Stimulated activated CD8-positive, alpha-beta memory T cell treated with anti-CD3 and anti-CD28 coated beads, Interleukin-7, amount 100 ng/mL, for 48 hours (primary cell): ENCODE results near the gene SPN.
"Not testable (repeated sequence)": the region's sequence is repeated elsewhere in the genome, so short reads cannot be mapped to it uniquely, and the experiment has no call there.

Experiments
- DNase-seq, 2 donors: peaks; one replicate each; pipeline ENCODE4 v3.0.0-alpha.2; 2020; ENCODE audit warnings: low read depth in 1 of 2; ENCODE audit errors: extremely low read depth in 1 of 2

Gene SPN

GRCh38 chr16:29675811-29676643 lies 13.0 kb downstream of the SPN start:
- no peak for DNase-seq

GRCh38 chr16:29676989-29677785 lies 14.1 kb downstream of the SPN start:
- no peak for DNase-seq

- no peak for DNase-seq
These were observed 15.7 kb downstream of the SPN start, which contains the start of gene QPRT for GRCh38 chr16:29678691-29679267. Gene QPRT (plus strand): TSS chr16:29679180. CDS start chr16:29679198, 18 bp downstream.

GRCh38 chr16:29680180-29680598 lies 17.1 kb downstream of the SPN start:
- no peak for DNase-seq

- no peak for DNase-seq
These were observed 20.6 kb downstream of the SPN start for GRCh38 chr16:29683543-29684090.

- DNase-seq: no peak
These were observed 21.6 kb downstream of the SPN start for GRCh38 chr16:29684679-29685078.

GRCh38 chr16:29686740-29687332 lies 23.8 kb downstream of the SPN start:
- DNase-seq: no peak

GRCh38 chr16:29687755-29688154 lies 24.7 kb downstream of the SPN start:
- no peak for DNase-seq

GRCh38 chr16:29688172-29688571 lies 25.1 kb downstream of the SPN start:
- DNase-seq: no peak

GRCh38 chr16:29689490-29690351 lies 26.7 kb downstream of the SPN start:
- DNase-seq: not testable (repeated sequence)

GRCh38 chr16:29692606-29693005 lies 29.6 kb downstream of the SPN start:
- not testable (repeated sequence) for DNase-seq

- DNase-seq: no peak
These were observed 31.5 kb downstream of the SPN start for GRCh38 chr16:29694384-29695195.

GRCh38 chr16:29695675-29696074 lies 32.6 kb downstream of the SPN start:
- not testable (repeated sequence) for DNase-seq

GRCh38 chr16:29696881-29697331 lies 33.9 kb downstream of the SPN start:
- DNase-seq: no peak

- DNase-seq: no peak
These were observed 34.3 kb downstream of the SPN start for GRCh38 chr16:29697391-29697790.

- no peak for DNase-seq
These were observed 35.0 kb downstream of the SPN start for GRCh38 chr16:29698042-29698441.

- no peak for DNase-seq
These were observed 35.7 kb downstream of the SPN start for GRCh38 chr16:29698484-29699323.
